Glomerular visceral epithelial cell (primary cell): ENCODE results near the gene KLK13.
A peak's percentile ranks its signal among the peaks of the same experiment; 100 is the strongest.

Source experiments
- DNase-seq: peaks from one replicate; pipeline ENCODE4 v3.0.0-alpha.2; 2016; ENCODE audit errors: extremely low spot score

KLK13 gene, protein sequence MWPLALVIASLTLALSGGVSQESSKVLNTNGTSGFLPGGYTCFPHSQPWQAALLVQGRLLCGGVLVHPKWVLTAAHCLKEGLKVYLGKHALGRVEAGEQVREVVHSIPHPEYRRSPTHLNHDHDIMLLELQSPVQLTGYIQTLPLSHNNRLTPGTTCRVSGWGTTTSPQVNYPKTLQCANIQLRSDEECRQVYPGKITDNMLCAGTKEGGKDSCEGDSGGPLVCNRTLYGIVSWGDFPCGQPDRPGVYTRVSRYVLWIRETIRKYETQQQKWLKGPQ

DNA sequence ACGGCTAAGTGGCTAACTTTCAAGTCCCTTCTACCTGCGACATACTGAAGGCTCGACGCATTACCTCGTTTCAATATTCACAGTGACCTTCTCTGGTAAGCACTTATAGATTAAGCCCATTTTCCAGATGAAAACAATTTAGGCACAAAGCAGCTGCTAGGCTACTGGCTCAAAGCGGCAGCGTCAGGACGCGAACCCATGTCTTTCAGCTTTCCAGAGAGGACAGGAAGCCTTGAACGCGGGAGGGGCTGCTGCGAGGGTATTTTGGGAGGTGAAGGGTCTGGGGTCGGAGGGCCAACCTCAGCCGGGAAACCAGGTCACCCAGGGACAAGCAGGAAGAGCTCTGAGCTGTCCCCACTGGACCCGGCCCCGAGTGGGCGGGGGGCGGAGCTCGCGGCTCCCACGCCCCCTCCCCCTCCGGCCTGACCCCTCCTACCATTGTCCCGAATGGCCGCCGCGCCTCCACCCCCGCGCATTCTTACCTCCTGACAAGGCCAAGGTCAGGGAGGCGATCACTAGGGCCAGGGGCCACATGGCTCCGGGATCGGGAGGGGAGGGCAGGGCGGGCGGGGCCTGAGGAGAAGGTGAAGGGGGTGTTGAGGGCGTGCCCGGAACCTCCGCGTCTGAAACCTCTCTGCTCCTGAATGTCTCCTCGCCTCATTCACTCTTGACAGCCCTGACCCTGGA lies at the start of gene KLK13:
KLK13 (minus strand) TSS at position 559 of the 687 bp plus-strand sequence; CDS start at position 534, 25 bp downstream.
- no peak for DNase-seq

DNA sequence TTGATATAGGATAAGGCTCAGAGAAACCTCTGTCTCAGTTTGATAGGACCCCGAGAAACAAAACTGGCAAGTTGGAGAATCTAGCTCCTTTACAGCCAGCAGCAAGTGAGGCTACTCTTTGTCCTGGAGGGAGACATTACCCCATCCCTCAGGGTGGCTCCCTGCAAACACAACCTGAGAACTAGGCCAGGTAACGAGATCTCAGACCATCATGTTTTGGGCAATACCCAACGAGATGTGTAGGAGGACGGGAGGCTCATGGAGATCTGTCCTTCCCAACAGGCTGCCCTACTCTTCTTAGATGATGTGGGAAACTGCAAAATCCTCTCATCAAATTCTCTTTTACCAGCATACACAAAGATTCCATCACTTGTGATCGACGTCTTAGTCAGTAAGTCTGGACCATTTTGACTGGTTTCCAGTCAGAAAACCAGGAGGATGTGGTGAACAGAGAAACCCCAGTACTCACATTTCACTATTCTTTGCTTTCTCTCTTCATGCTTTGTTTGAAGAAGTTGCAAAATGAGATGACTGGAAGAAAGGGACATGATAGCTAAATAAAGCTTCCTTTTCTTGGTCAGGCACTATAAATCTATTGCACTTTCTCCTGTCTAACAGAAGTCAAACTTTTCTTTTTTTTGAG lies 49.3 kb upstream of the KLK13 start:
- no peak for DNase-seq

DNA sequence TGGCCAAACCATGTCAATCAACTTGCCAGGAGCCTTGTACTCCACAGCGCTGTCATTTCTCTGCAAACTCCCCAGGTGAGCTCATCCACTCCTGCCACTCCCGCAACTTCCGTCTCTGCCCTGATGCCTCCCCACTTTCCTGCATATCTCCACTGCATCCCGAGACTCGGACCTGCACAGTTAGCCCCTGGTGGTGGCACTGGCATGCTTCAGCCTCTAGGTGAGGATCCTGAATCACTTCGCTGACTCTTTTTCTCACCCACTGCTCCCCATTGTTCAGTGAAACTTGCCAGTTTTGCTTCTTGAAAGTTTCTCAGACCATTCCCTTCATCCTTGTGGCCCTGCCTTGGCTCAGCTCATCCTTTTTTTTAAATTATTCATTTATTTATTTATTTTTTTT lies 46.7 kb upstream of the KLK13 start:
- no peak for DNase-seq

DNA sequence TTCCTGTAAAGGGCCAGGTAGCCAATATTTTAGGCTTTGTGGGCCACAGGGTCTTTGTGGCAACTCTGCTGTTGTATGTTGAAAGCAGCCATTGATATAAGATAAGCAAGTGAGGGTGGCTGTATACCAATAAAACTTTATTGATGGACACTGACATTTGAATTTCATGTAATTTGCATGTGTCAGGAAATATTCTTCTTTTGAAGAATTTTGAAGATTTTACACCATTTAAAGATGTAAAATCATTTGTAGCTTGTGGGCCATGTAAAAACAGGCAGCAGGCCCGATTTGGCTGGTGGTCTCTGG lies 45.7 kb upstream of the KLK13 start:
- DNase-seq = no peak

DNA sequence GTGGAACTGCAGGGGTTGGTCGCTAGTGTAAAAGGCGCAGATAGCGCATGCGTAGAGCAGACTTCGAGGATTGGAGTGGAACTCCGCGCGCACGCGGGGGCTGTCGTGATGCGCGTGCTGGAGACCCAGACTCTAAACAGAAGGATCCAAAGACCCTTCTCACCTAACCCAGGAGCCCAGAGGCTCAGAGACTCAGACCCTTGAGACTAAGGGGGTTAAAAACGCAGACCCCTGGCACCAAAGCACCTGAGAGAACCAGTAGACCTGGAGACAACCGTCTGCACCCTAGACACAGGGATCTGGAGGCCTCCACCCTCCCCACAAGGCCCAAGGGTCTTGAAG lies 43.9 kb upstream of the KLK13 start:
- no peak for DNase-seq

DNA sequence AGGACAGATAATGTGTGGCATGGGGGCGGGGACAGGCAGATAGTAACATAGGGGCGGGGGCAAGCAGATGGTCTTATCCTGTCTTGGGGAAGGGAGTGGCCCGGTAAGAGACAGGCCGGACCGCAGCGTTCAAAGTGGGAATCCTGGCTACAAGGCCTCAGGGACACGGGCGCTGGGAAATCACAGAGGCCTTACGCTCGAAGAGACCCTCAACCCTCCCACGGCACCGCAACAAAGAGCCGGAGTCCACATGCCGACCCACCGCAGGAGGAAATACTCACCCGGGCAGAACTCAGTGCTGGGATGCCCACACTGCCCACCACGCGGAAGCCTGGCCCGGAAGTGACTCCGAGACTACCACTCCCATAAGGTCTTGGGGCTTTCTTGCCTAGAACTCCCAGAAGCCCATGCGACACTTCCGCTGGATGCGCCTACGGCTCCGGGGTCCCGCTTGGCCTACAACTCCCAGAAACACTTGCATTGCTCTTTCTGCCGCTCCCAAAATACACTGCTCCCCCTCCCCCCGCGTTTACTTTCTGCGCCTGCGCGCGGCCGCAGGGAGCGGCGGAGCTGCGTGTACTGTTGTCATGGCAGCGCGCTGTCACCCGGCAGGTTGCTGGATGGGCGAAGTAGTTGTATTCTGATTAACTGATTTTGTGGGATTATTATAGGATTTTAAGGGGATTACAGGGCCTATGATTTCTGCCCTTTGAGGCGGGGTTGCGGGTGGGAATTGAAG lies 43.3 kb upstream of the KLK13 start, which contains the start of gene CTU1:
CTU1 (minus strand) TSS at position 344 of the 739 bp plus-strand sequence. CDS start 3,840 bp downstream, outside the sequence.
- peak; percentile 99 for DNase-seq

DNA sequence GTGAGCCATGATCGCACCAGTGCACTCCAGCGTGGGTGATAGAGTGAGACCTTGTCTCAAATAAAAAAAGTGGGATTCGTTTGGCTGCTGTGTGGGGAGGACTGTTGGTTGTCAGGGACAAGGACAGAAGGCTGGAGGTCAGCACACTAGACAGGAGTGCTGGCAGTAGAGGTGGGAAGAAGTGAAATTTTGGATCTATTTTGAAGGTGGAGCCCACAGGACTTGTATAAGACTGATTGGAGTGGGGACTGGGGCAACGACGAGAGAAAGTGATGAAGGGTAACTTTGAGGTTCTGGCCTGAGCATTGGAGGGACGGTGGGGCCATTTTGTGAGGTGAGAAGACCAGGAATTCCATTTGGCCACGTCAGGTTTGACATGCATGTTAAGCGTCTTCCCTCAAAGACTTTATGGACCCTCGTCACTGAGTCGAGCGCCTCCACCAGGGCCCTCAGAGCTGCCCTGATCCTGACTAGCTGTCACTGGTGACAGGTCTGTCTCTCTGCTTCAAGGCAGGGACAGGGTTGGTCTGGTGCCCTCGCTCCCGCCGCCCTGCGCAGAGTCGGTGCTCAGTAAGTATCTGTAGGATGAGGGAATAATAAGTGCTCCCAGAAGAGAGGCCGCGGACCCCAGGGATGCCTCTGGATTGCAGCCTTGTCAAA lies 42.6 kb upstream of the KLK13 start:
- DNase-seq = no peak

DNA sequence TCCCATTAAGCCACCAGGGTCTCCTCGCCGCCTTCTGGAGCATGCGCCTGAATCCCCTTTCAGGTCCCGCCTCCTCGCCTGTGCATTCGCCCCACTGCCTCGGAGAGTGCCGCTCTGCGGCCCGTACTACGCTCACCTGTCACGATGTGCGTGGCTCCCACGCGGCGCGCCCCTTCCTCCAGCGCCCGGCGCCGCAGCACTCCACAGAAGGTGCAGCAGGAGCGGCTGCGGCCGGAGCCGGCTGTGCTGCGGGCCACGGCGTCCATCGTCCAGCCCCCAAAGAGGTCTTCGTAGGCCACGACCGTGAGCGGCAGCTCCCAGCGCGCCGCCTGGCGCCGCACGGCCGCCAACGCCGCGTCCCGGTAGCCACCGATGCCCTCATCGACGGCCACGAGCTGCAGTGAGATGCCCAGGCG lies 39.0 kb upstream of the KLK13 start:
- DNase-seq = no peak

DNA sequence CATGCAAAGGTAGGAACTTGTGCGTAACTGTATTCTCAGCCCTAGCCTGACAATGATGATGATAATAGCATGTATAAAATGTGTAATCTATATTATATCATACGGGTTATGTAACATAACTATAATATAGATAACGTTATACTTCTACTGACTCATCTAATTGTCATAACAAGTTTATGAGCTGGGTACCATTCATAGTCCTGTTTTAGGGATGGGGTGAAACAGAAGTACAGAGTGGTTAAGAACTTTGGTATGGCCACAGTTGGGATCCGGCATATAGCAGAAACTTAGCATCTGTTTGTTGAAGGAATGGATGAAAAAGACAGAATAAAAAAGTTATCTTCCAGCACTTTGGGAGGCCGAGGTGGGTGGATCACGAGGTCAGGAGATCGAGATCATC lies 38.1 kb upstream of the KLK13 start:
- no peak for DNase-seq

DNA sequence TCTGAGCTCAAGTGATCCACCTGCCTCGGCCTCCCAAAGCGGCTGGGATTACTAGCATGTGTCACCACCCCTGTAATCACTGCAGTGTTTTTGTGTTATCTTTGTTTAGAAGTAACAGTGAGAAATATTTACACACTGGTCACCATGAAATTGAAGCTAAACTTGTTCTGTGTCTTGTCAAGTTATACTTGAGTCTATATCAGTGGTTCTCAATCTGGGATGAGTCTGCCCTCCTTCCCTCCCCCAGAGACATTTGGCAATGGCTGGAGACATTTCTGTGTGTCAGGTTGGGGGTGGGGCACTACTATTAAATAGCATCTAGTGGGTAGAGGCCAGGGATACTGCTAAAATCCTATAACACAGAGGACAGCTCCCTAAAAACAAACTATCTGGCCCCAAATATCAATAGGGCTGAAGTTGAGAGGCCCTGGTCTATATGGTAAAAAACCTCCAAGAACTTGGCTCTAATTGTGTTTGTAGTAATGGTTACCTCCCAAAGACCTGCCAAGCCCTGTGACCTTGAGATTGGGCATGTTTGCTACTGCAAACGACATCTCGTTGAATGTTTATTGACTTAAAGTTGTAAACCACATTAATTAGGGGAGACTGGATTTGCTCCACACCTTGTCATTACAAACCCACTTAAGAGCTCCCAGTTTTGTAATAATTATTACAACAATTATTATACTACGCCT lies 36.4 kb upstream of the KLK13 start:
- no peak for DNase-seq

DNA sequence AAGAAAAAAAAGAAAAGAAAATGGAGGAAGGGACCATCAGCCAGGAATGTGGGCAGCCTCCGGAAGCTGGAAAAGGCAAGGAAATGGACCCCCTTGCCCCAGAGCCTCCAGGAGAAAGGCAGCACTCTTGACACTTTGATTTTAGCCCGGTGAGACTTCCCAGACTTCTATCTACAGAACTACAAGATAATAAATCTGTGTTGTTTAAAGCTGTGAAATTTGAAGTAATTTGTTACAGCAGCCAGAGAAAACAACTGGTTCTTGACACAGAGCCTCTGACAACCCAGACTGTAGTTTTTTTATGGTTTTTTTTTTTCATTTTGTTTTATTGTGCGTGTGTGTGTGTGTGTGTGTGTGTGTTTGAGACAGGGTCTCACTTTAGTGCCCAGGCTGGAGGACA lies 35.7 kb upstream of the KLK13 start:
- no peak for DNase-seq

DNA sequence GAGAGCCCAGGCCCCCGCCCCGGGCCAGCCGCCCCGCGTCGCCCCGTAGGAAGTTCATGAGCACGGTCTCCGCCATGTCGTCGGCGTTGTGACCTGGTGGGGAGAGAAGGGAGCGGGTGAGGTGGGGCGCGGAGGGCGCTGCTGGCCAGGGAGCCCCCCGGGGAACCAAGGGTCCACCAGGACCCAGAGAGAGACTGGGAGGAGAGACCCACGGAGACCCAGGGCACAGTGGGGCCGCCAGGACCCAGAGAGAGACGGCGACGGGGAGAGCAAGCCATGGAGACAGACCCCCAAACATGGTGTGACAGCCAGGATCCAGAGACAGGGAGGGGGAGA lies 34.1 kb upstream of the KLK13 start:
- no peak for DNase-seq

DNA sequence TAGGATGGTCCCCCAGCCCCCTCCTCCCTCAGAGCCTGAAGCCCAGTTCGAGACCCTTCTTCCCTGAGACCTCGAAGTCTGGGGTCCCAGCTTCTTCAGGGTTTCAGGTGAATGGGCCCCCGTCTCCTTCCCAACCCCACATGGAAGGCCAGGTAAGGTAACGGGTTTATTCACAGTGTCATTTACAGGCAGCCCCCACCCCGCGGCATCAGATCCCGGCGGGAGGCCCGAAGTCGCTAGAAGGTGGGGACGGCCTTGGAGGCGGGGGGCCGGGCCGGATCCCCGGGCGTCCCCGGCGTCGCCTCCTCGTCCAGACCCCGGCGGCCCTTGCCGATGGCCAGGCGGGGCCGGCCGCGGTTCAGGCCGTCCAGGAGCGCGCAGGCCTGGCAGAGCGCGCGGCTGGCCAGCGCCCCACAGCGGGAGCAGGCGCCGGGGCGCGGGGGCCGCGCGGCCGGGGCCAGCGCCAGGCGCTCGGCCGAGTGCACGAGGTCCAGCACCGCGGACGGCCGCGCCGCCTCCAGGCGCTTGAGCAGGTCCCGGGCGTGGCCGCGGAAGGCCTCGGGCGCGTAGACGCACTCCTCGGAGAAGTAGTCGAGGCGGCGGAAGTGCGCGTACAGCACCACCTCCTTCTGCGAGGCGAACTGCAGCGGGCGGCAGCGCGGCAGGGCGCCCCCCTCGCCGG lies 33.6 kb upstream of the KLK13 start:
- DNase-seq = no peak

DNA sequence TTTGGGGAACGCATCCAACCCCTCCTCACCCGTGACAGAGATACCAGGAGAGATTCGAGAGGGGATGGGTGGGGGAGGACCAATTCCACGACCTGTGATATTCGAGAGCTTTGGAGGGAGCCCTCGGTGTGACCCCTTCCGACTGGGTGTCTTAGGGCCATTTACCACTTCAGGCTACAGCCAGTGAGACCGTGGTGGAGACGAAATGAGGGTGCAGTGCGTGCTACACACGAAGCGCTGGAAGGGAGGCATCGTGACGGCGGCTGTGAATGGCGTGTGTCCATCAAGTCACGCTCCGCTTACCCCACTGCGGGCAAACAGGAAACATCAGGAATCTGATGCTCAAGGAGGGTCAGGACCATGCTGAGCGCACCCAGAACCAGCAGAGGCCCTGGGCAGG lies 32.9 kb upstream of the KLK13 start:
- DNase-seq = no peak

DNA sequence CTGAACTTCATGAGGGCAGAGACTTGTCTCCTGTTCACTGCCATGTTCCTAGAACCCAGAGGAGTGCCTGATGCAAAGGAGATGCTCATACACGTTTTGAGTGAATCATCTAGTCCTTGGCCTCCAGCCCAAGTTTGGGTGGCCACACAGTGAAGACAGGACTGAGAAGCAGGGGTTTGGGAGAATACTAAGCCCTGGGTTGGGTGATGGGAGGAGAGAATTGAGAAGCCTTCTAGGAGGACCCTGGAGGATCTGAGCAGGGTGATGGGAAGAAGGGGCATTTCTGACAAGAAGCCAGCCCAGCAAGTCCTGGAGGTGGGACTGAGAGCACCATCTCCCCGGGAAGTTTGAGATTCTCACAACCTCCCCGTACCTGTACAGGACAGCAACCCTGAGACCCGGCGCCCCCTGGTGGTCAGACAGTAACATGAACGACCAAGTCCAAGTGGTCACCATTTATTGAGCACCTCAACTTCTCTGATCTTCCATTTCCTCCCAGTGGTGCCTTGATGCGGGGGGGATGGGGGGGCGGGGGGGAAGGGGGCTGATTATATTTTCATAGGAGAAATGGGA lies 32.4 kb upstream of the KLK13 start:
- peak; percentile 53 for DNase-seq

DNA sequence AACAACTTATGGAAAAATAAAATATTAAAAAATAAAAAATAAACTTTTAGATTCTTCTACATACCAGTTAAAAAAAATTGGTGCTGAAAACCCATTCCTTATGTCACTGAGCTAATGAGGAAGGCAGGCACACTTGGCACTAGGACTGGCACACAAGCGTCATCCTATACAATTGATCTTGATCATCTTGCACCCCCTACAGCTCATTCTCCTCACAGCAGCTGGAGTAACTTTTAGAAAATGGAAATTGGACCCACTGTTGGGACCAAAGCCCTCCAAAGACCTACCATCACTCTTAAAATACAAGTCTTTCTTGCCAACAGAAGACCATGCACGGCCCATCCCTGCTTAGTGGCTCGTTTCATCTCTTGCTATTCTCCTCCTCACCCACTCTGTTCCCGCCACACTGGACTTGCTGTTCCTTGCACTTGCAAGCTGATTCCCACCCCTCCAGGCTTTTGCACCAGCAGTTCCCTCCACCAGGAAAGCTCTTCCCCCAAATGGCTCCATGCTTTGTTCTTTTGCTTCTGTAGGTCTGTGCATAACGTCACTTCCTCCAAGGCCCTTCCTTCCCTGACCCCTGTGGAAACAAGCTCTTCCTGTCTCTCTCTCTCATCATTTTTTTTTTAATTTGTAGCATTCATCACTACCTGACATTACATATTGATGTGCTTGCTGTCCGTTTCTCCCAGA lies 31.7 kb upstream of the KLK13 start:
- DNase-seq = no peak

DNA sequence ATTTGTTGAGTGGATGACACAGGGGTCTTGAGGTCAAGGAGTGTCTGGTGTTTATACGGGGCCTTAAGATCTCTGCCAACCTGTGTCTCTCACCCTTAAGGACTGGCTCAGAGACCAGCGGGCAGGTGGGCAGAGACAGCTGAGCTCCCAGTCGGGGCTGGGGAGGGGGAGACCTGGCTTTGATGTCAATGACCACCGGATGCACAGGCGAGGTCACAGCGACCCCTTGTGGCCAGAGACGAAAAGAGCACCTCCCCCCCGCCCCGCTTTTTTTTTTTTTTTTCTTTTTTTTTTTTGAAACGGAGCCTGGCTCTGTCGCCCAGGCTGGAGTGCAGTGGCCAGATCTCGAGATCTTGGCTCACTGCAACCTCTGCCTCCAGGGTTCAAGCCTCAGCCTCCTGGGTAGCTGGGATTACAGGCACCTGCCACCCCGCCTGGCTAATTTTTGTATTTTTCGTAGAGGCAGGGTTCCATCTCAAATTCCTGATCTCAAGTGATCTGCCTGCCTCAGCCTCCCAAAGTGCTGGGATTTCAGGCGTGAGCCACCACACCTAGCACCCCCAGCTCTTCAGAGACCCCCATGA lies 29.9 kb upstream of the KLK13 start:
- DNase-seq = peak; percentile 29

DNA sequence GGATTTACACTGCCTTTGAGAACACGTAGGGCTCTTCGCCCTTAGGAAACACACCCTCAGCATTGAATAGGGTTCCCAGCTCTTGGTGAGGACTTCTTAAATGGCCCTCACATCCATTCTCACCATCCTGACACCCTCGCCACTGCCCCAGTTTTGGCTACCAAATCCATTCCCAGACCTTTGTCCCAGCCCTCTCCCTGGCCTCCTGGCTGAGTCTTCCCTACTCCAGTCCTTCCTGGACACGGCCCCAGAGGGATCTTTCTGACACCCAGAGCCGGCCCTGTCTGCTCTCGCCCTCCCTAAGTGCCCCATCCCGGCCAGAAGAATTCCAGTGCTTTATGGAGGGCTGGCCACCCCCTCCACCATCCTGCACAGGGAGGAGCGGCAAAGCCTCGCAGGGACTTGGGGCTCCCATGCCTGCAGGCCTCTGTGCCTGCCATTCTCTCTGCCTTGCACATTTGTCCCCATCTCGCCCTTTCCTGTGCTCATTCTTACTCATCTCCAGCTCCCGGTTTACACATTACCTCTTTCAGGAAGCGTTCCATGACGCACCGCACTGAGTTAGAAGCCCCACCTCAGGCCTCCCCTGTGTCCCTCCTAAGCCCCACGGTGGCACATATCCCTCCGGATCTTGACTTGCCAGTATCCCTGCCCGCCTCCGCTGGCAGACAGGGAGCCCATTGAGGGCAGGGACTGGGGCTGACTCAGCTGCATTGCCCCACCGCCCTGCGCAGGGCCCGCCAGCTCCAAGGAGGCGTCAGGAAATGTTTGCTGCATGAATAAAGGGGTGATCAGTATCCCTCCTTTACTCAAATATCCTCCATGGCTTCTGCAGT lies 28.8 kb upstream of the KLK13 start:
- DNase-seq = peak; percentile 22

DNA sequence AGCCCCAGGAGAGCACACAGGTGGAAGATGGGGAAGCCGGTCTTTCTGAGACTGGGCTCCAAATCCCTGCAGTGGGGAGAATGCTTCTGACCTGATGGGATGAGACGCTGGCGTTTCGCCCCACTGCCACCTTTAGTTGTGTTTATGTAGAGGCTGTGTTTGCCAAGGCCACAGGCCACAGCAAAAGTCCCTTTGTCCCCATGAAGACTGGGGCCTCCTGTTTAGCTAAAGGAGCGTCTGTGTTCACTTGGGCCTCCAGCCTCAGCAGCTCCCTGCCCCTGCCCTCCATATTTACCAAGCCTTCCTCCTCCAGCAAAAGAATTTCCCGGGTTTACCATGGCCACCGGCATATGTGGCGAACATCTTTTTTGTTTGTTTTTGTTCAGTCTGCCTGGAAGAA lies 28.2 kb upstream of the KLK13 start:
- DNase-seq = no peak
